HL-60/S4 (cell line): ENCODE measurements around the gene NCOA1.

ENCODE experiments used
- in situ Hi-C: fragments of 300-500 bp; cut with MboI; formaldehyde crosslinking; loops from 2 replicates; pipeline ENCODE4 v1.14.3; 2022; ENCODE audit warnings: low sequenced_read_pairs

Gene NCOA1

GRCh38 chr2:24725956-24726355, 234.9 kb downstream of the NCOA1 start:
- in situ Hi-C loops, result no loop called here

DNA sequence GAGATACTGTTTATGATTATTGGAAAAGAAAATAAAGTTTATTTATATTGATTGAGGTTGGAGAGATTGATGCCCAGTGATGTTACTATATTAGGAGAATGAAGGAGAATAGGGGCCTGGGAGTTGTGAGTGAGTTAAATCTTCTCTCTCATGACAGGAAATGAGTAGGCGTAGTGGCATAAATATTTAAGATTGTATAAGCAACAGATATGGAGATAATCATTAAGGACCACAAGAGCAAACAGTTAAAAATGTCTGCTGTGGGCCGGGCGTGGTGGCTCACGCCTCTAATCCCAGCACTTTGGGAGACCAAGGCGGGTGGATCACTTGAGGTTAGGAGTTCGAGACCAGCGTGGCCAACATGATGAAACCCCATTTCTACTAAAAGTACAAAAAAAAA, 239.4 kb downstream of the NCOA1 start:
- in situ Hi-C loops, result no loop called here

DNA sequence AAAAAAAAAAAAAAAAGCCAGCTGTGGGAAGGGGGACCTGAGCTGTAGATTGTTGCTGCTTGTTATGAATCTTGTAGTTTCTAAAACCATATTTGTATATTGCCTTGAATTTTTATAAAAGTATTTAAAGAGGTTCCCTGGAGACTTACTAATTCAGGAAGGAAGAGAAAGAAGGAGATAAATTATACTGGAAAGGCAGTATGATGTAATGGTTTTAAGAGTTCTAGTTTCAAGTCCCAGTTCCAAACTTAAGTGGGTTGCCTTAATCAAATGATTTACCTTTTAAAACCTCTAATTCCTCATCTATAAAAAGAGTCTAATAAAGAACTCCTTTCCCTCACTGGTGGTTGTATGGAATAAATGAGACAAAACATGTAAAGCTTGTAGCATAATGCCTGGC, 240.0 kb downstream of the NCOA1 start:
- in situ Hi-C loops, result no loop called here

GRCh38 chr2:24731923-24732322, 240.9 kb downstream of the NCOA1 start:
- in situ Hi-C loops, result no loop called here

- in situ Hi-C loops, result no loop called here
Observed at GRCh38 chr2:24734741-24735140, 243.7 kb downstream of the NCOA1 start.

DNA sequence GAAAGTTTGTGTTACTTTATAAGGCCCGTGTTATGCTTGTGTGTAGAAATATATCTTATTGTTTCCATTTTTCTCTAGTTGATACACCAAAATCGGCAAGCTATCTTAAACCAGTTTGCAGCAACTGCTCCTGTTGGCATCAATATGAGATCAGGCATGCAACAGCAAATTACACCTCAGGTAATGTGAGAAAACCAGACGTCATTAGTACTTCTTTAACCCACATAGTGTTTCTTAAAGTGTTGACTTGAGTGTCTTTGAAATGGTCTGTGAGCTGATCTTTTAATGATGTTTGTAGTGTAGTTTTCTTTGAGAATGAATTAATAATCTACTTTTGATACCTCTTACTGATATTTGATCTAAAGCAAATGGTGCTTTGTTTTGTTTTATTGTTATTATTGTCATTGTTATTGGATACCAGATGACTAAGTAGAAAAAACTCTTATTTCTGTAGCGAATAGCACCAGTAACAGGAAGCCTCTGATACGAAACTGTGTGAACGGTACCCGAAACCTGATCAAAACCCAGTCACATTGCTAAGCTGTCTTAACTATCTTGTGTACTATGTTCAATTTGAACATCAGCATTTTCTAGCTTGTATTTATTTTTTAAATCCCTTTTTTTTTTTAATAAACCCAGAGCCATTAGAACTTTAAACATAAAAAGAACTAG, 248.4 kb downstream of the NCOA1 start:
- in situ Hi-C loops, result no loop called here

GRCh38 chr2:24740142-24740541, 249.1 kb downstream of the NCOA1 start:
- in situ Hi-C loops, result no loop called here

- in situ Hi-C loops, result no loop called here
Observed at GRCh38 chr2:24742730-24743129, 251.7 kb downstream of the NCOA1 start.

DNA sequence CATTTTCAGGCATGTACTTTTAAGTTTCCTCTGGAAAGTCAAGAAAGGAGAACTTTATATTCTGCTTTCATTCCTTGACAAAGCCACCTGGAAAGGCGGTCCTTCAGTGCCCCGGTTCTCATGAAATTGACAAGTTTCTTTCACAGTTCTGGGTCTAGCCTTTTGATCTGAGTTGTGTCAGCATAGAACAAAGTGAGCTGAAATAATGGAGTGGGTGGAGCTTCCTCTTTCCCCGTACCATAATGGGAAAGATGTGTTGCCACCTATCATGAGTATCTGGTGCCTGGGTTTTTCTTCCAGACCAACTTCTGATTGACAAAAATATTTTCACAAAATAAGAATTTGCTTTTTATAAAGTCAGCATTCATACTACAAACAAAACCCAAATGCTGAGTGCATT, 252.9 kb downstream of the NCOA1 start:
- in situ Hi-C loops, result no loop called here

DNA sequence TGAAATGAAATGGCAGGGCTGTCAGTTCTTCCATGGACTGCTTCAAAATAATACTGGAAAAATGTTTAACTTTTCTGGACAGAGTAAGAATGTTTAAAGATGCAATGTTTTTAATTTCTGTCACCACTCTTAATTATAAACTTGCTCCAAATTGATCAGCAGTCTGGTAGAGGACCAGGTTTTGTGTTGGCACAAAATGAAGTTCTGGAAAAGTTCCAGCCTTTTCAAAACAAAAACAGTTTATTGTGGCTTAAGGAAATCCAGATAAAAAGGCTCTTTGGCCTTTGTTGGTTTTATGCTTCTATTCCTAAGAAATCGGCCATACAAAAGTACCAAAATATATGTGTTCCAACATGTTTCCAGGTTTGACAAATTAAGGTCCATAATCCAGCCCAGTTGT, 253.3 kb downstream of the NCOA1 start:
- in situ Hi-C loops, result no loop called here

GRCh38 chr2:24745825-24746224, 254.8 kb downstream of the NCOA1 start:
- in situ Hi-C loops, result no loop called here

DNA sequence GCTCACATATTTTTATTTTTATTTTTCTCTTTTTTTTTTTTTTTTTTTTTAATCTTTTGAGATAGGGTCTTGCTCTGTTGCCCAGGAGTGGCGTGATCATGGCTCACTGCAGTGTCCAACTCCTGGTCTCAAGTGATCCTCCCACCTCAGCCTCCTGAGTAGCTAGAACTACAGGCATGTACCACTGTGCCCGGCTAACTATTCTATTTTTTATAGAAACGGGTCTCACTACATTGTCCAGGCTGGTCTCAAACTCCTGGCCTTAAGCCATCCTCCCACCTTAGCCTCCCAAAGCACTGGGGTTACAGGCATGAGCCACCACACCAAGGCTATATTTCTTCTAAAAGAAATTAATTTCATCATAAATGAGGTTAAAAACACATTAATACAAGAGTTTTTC, 256.2 kb downstream of the NCOA1 start:
- in situ Hi-C loops, result no loop called here

GRCh38 chr2:24749069-24749691, 258.1 kb downstream of the NCOA1 start:
- in situ Hi-C loops, result no loop called here

DNA sequence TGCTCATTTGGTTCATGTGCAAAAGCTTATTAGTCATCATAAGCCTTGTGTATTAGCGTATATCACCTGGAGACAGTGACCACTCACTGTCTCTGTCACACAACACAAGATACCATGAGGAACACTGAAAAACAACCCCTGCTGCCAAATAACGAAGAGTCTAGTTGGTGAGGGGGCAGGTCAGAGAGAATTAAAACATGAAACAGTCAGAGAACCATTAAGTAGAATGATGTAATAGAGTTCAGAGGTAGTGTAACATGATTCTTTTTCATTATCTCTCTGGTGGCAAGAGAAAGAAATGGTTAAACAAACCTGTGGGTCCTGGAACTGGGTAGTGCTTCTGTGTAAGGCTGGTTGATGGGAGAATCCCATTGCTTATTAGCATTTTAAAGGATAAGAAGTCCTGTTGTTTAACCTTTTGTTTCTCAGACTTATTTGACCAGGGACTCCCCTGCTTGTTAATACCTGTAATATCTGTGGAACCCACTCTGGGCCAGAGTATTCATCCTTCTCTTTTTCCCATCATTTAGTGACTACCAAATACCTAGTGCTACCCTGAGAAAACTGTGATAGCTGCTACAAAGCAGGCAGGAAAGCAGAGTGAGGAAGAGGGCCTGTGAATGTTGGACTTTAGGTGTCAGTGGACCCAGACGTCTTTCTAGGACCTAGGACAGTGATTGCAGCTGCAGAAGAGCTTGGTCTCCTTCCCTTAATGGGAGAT, 264.1 kb downstream of the NCOA1 start:
- in situ Hi-C loops, result no loop called here

DNA sequence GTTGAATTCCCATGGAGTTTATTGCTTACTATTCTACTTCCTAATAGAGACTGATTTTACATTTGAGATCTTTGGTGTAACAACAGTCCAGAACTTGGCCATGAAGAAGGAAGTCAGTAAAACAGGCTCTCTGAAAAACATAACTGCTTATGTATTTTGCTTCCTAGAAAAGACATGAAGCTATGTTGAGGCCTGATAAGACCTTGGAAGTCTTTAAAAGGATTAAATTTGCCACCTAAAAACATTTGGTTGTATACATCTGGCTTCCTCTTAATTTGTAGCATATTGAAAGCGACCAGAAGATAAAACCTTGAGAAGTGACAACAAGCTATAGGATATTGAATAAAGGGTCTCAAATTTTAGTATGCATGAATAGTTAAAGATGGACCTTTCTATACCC, 265.7 kb downstream of the NCOA1 start:
- in situ Hi-C loops, result no loop called here

DNA sequence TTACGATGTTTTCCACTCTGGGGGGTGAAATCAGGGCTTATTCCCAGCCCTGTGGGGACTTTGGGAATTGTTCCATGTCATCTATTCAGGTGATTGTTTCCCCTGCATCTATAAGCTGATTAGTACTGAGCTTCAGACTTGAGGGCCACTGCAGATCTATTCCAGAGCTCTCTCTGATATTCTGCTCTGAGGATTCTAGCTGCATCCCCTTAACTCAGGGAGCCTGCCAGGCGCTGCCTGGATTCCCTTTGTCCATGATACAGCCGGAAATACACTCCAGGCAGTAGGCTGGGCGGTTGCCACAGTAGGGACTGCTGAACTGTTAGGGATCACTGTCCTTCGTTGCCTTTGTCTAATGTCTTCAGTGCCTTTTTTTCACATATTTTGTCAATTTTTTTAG, 270.8 kb downstream of the NCOA1 start:
- in situ Hi-C loops, result no loop called here

- in situ Hi-C loops, result no loop called here
Observed at GRCh38 chr2:24762518-24762917, 271.5 kb downstream of the NCOA1 start.

DNA sequence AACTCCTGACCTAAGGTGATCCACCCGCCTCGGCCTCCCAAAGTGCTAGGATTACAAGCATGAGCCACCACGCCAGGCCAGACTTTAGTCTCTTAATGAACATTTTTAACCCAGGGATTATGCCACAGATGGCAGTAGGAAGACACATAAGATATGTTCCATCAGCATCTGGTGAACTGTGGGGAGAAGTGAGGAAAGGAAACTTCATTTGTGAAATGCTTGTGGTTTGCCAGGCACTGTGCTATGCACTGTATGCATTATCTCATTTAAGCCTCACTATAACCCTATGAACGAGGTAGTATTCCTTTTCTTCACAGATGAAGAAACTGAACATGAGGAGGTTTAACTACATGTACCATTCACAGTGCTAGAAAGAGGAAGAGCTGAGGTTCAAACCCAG, 272.8 kb downstream of the NCOA1 start:
- in situ Hi-C loops, result no loop called here

DNA sequence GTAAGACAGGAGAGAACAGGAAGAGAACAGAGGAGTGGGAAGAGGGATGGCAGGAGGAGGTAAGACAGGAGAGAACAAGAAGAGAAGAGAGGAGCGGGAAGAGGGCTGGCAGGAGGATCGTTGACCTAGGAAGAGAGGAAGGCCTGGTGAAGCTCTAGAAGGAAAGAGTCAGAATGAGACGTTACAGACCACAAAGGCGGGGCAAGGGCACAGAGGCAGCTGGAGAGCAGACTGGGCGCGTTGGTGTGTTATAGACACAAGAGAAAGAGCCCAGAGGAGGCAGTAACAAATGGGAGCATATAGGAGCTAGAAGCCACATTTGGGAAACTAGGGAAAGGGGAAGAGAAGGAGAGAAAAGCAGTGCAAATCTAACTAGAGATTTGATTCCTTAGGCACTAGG, 275.6 kb downstream of the NCOA1 start:
- in situ Hi-C loops, result no loop called here

GRCh38 chr2:24768013-24768412, 277.0 kb downstream of the NCOA1 start:
- in situ Hi-C loops, result no loop called here

GRCh38 chr2:24768601-24769000, 277.5 kb downstream of the NCOA1 start:
- in situ Hi-C loops, result no loop called here

DNA sequence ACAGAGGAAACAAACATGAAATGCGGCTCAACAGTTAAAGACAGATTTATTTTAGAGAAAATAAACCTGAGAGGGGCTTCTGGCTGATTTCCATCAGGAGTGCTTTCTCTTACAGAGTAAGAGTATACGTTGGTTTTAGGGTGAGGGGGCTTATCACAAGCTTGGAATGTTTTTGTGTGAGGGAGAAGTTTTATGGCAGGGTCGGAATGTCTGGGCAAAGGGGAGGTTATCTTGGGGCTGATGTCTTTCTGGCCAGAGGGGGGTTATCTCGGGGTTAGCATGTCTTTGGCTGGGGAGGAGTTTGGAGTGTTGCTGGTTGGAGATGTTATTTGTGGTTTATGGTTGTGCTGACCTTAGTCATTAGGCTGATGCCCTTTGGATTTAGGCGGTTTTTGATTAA, 280.0 kb downstream of the NCOA1 start:
- in situ Hi-C loops, result no loop called here
